GM08714 (cell line): ENCODE measurements around the gene TRIM6.
"Not testable (repeated sequence)": the region's sequence is repeated elsewhere in the genome, so short reads cannot be mapped to it uniquely, and the experiment has no call there.

Source experiments
- H3K4me3 ChIP-seq: fragments of 200-500 bp; sonication (Bioruptor generic); 2 replicates; pipeline ENCODE4 v1.5.1; 2014; ENCODE audit warnings: mild to moderate bottlenecking, low read length, inconsistent platforms
- ZNF274 ChIP-seq: IDR thresholded peaks from 2 replicates; pipeline ENCODE4 v1.6.1; 2012; ENCODE audit warnings: mild to moderate bottlenecking, low read depth, low read length

TRIM6 gene

DNA sequence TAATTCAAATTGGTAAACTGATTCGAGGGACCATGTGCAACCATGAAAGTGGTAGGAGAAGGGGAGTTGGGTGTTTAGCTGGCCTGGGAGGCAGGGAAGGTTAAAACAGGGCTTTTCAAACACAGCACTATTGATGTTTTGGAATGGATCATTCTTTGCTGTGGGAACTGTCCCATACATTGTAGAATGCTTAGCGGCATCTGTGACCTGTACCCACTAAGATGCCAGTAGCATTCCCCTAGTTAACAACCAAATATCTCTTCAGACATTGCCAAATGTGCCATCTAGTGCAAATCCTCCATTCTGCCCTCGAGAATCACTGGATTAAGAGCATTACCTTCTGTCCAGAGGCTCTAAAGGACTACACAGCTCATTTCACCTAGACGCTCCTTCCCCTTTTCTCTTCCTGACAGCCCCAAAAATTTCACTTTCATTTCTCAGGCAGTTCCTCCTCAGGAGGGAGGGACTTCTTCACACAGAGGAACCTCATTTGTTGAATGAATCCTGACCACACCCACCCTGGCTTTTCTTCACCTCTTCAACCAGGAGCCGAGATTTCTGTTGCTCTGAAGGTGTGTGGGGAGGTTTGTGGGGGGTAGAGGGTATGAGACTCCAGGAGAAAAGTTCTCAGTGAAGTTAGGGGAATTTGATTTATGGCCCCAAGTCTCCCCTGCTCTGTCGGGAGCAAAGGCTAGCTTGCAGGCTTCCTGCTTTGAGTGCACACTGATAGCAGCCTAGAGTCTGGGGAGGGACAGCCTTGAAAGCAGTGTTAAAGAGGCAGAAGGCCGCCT, 28.2 kb downstream of the TRIM6 start, which contains the start of gene TRIM34:
TRIM34 (plus strand) TSS at position 513 of the 791 bp plus-strand sequence. CDS start 7,331 bp downstream, outside the sequence.
- no peak for TF ChIP-seq ZNF274
- peak within 1 kb of the TSS; percentile 100 for H3K4me3 ChIP-seq

- no peak for TF ChIP-seq ZNF274
- peak overlapping the region; percentile 100 for H3K4me3 ChIP-seq
These were observed 28.8 kb downstream of the TRIM6 start for GRCh38 chr11:5625281-5625680.

DNA sequence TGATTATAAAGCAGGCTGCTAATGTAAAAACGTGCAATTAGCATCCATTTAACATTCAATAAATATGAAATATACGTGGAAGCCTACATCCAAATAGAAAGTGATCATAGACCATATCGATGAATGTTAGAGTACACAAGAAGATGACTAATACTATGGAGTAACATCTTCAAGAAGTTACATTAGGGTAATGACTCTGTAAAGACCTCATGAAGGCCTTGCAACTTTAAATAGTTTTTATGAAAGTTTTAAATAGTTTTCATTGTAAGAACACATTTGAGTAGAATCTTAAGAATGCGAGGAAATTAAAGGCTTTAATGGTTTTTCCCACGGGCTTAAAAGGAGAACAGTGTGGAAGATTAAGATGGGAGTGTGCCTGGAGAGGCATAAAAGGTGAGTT, 29.8 kb downstream of the TRIM6 start:
- H3K4me3 ChIP-seq, result no peak overlapping the region
- no peak for TF ChIP-seq ZNF274

DNA sequence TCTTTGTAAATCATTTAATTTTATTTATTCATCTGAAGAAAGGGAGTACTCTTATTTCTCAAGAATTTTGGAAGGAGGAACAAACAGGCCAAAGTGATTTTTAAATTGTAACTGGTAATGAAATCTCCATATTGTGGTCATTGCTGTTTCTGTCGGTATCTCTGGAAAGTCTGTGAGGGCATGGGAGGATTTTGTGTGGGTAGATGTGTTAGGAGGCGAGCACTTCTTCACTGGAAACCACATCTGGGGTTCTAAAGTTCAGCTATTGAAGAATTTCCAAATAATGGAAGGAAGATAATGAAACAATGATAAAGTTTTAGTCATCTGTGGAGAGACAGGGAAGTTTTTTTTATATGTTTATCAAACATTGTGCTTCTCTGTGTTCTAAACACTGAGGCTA, 35.0 kb downstream of the TRIM6 start:
- TF ChIP-seq ZNF274, result no peak
- H3K4me3 ChIP-seq, result no peak overlapping the region

DNA sequence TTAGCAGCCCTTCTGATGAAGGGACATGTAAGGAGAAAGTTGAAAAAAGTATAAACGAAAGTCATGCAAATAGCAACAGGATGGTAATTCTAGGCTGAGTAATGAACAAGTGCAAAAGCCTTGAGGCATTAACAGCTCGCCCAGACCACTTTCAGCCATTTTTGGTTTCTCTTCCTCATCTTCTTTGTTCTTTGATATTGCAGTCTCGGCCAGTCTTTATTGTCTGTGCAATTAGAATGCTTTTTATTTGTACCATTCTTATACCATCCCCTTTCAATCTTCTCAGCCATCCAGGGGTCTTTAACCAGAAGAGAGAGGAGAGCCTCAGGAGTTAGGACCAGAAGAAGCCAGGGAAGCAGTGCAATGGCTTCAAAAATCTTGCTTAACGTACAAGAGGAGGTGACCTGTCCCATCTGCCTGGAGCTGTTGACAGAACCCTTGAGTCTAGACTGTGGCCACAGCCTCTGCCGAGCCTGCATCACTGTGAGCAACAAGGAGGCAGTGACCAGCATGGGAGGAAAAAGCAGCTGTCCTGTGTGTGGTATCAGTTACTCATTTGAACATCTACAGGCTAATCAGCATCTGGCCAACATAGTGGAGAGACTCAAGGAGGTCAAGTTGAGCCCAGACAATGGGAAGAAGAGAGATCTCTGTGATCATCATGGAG, 35.7 kb downstream of the TRIM6 start:
- H3K4me3 ChIP-seq, result peak overlapping the region; percentile 44; the same call in 1 of the 2 replicates

GRCh38 chr11:5639953-5640352, 43.5 kb downstream of the TRIM6 start:
- no peak overlapping the region for H3K4me3 ChIP-seq
- no peak for TF ChIP-seq ZNF274

More for the DNA sequence above, 35.7 kb downstream of the TRIM6 start:
- TF ChIP-seq ZNF274, result no peak

- no peak for TF ChIP-seq ZNF274
- no peak overlapping the region for H3K4me3 ChIP-seq
These were observed 47.1 kb downstream of the TRIM6 start for GRCh38 chr11:5643585-5643984.

DNA sequence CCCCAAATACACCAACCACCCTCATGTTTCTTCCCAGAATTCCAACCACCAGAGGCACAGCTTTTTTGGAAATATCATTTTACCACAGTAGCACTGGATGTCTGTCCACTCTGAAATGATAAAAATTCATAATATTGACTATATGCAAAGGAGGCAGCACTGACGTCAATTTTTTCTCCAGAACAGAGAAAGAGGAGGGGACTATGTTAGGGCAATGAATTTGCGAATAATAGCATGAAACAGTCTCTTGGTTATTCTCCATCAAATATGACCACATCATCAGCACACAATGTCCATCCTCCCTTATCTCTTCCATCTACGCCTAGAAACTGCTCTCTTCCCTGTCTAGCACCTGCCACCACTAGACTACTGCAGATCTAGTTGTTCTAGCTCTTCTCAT, 49.7 kb downstream of the TRIM6 start:
- H3K4me3 ChIP-seq, result no peak overlapping the region
- no peak for TF ChIP-seq ZNF274

DNA sequence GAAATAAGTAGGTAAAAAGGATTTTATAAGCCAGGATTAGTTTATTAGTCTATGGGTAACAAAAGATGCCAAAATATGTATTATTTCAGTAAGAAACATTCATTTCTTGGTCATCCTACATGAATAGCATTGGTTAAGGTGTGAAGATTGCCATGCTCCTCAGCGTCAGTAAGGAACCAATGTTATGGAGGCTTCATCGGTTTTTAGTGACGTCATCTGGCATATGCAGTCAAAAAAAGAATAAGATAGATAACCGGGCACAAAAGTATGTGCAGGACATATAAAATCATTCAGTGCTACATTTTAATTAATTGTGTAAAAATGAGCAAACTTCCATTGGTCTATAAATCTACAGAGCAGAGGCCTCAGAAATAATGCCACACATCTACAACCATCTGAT, 59.0 kb downstream of the TRIM6 start:
- H3K4me3 ChIP-seq, result no peak overlapping the region
- TF ChIP-seq ZNF274, result no peak

DNA sequence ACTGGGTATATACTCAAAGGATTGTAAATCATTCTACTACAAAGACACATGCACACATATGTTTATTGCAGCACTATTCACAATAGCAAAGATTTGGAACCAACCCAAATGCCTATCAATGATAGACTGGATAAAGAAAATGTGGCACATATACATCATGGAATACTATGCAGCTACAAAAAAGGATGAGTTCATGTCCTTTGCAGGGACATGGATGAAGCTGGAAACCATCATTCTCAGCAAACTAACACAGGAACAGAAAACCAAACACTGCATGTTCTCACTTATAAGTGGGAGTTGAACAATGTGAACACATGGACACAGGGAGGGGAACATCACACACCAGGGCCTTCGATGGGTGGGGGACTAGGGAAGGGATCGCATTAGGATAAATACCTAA, 60.5 kb downstream of the TRIM6 start:
- H3K4me3 ChIP-seq, result not testable (repeated sequence)

- no peak overlapping the region for H3K4me3 ChIP-seq
- no peak for TF ChIP-seq ZNF274
These were observed 61.9 kb downstream of the TRIM6 start for GRCh38 chr11:5658318-5658717.
